ENCODE data around the gene C15orf61.

- no peak for TF ChIP-seq CTCF (IDR thresholded peaks at IDR 0.05)
- TF ChIP-seq POLR2A (IDR thresholded peaks at IDR 0.05): no peak
- no peak for TF ChIP-seq EP300 (IDR thresholded peaks at IDR 0.05)
Measured at GRCh38 chr15:67501836-67502461, 19.0 kb upstream of the C15orf61 start.

Data from tibial nerve (tissue), 4 donors.